ENCODE measurements around the gene CD82. TPM values are rescaled to one million over a fixed set of nuclear protein-coding genes. Genes with fewer than 3 reads are reported as not detected.
A peak's percentile ranks its signal among the peaks of the same experiment; 100 is the strongest.
"Not testable (repeated sequence)": the region's sequence is repeated elsewhere in the genome, so short reads cannot be mapped to it uniquely, and the experiment has no call there.

Gene CD82
- total RNA-seq, 1 donor from 2014 or later, result 28.3 TPM

- Histone ChIP-seq H3K9me3 (no peaks in the 10 kb centered on the region), H3K4me1 (no peaks in the 10 kb centered on the region), H3K27ac (no peak overlapping the region), H3K36me3 (no peaks in the 10 kb centered on the region), H3K27me3 (no peaks in the 10 kb centered on the region), H3K4me3 (no peak overlapping the region)
- intact Hi-C loops (cut with DNase I), result loop anchor here (10.0 kb wide), 1 partner anchor 173 kb away; the partner anchor contains the start of gene TSPAN18
- no peak for DNase-seq (ENCODE audit: low spot score in 2 of 2)
- no peak for TF ChIP-seq CTCF (IDR thresholded peaks at IDR 0.05)
These were observed 13.9 kb upstream of the CD82 start for GRCh38 chr11:44551456-44552139.

- Histone ChIP-seq H3K27ac (no peak overlapping the region), H3K36me3 (no peaks in the 10 kb centered on the region)
- intact Hi-C loops (cut with DNase I), result loop anchor here (5.0 to 10.0 kb wide), 2 partner anchors 170 to 357 kb away; partner anchors contain the start of gene TSPAN18
These were observed 10.2 kb upstream of the CD82 start for GRCh38 chr11:44555031-44555800.

GRCh38 chr11:44556735-44557409 is 8.6 kb upstream of the CD82 start:
- TF ChIP-seq CTCF (IDR thresholded peaks at IDR 0.05), result peak; percentile 76 to 87 (median 83)
- Histone ChIP-seq H3K4me3 (no peak overlapping the region), H3K9me3 (no peaks in the 10 kb centered on the region), H3K4me1 (peaks cover 0 to 2% of the 10 kb centered on the region in 2 donors), H3K27me3 (no peaks in the 10 kb centered on the region), H3K36me3 (no peaks in the 10 kb centered on the region), H3K27ac (no peak overlapping the region)
- intact Hi-C loops (cut with DNase I), result loop anchor here (1.0 to 10.0 kb wide), 3 partner anchors 60 to 355 kb away; partner anchors contain the start of gene TSPAN18
- peak in 1 of 2 donors; percentile 80 for DNase-seq (ENCODE audit: low spot score in 2 of 2)

More at GRCh38 chr11:44555031-44555800, 10.2 kb upstream of the CD82 start:
- Histone ChIP-seq H3K27me3 (no peaks in the 10 kb centered on the region), H3K4me3 (no peak overlapping the region), H3K4me1 (peaks cover 0 to 2% of the 10 kb centered on the region in 2 donors), H3K9me3 (no peaks in the 10 kb centered on the region)
- no peak for TF ChIP-seq CTCF (IDR thresholded peaks at IDR 0.05)
- DNase-seq (ENCODE audit: low spot score in 2 of 2), result no peak

- DNase-seq (ENCODE audit: low spot score in 2 of 2), result no peak
- Histone ChIP-seq H3K27ac (no peak overlapping the region), H3K4me3 (no peak overlapping the region), H3K27me3 (no peaks in the 10 kb centered on the region), H3K4me1 (peaks cover 0 to 2% of the 10 kb centered on the region in 2 donors), H3K36me3 (no peaks in the 10 kb centered on the region), H3K9me3 (no peaks in the 10 kb centered on the region)
- intact Hi-C loops (cut with DNase I), result loop anchor here (5.0 to 10.0 kb wide), 2 partner anchors 167 to 355 kb away; partner anchors contain the start of gene TSPAN18
- TF ChIP-seq CTCF (IDR thresholded peaks at IDR 0.05), result no peak
These were observed 8.0 kb upstream of the CD82 start for GRCh38 chr11:44557464-44557863.

- Histone ChIP-seq H3K4me3 (no peak overlapping the region), H3K27ac (no peak overlapping the region), H3K36me3 (no peaks in the 10 kb centered on the region), H3K27me3 (no peaks in the 10 kb centered on the region), H3K4me1 (peaks cover 7 to 15% of the 10 kb centered on the region in 2 donors), H3K9me3 (no peaks in the 10 kb centered on the region)
- TF ChIP-seq CTCF (IDR thresholded peaks at IDR 0.05), result no peak
- no peak for DNase-seq (ENCODE audit: low spot score in 2 of 2)
- intact Hi-C loops (cut with DNase I), result loop anchor here (5.0 to 10.0 kb wide), 2 partner anchors 165 to 353 kb away; partner anchors contain the start of gene TSPAN18
These were observed 6.1 kb upstream of the CD82 start for GRCh38 chr11:44559207-44559939.

GRCh38 chr11:44559940-44560300 is 5.5 kb upstream of the CD82 start:
- intact Hi-C loops (cut with DNase I), result loop anchor here (5.0 to 10.0 kb wide), 5 partner anchors 165 to 1095 kb away; partner anchors contain the start of gene TSPAN18
- not testable (repeated sequence) for H3K27ac ChIP-seq; H3K36me3 ChIP-seq; H3K4me3 ChIP-seq; DNase-seq (ENCODE audit: low spot score in 2 of 2); H3K9me3 ChIP-seq; H3K27me3 ChIP-seq
- peaks cover 8 to 16% of the 10 kb centered on the region in 2 donors for H3K4me1 ChIP-seq
